ENCODE results near the gene C19orf33. TPM values are rescaled to one million over a fixed set of nuclear protein-coding genes. Genes with fewer than 3 reads are reported as not detected.
A peak's percentile ranks its signal among the peaks of the same experiment; 100 is the strongest.

C19orf33 gene
- total and polyA plus RNA-seq, 2 of the 8 experiments (the other 6 are each of a cell fraction or from before 2014, with no cell fraction given) = 6.0 to 36.0 TPM

GRCh38 chr19:38255383-38256014, 48.6 kb upstream of the C19orf33 start:
- Histone ChIP-seq H3K18ac (ENCODE audit: extremely low read depth, low read length) (peak overlapping the region; percentile 24; the same call in 1 of the 2 replicates), H2BK15ac (ENCODE audit: low read length) (peak overlapping the region; percentile 92; the same call in 1 of the 2 replicates), H3K9me3 (ENCODE audit: insufficient read depth in 2 of 2, low read depth in 1 of 2, low read length in 1 of 2) (no peaks in the 10 kb centered on the region), H3K14ac (ENCODE audit: insufficient read length) (no peak overlapping the region), H4K91ac (replicated peaks; ENCODE audit: insufficient read length, low read length) (peak overlapping the region; percentile 10), H2BK5ac (ENCODE audit: low read depth, low read length) (peak overlapping the region; percentile 44; the same call in 1 of the 2 replicates), H3K27me3 (replicated peaks in 1 of 4; ENCODE audit: control insufficient read depth in 3 of 4, extremely low read depth in 1 of 4, insufficient read depth in 3 of 4, low read length in 3 of 4) (peaks cover 0 to 16% (median 12%) of the 10 kb centered on the region in 4 experiments; a peak in 4 of 7 replicates), H2AFZ (ENCODE audit: low read length) (0 out of 2 replicates have a peak overlapping the region, but pooled peaks have one; percentile 34), H3K4me2 (ENCODE audit: insufficient read depth in 1 of 2, low read depth in 2 of 2, low read length in 2 of 2) (peak overlapping the region; percentile 71 to 78), H2BK12ac (ENCODE audit: low read depth, low read length) (peak overlapping the region; percentile 39; the same call in 1 of the 2 replicates), H3K36me3 (ENCODE audit: control insufficient read depth in 2 of 4, insufficient read depth in 4 of 4, low read length in 3 of 4) (no peaks in the 10 kb centered on the region), H3K23ac (ENCODE audit: insufficient read length) (no peak overlapping the region), H3K27ac (ENCODE audit: low read depth, low read length) (no peak overlapping the region), H3K56ac (replicated peaks; ENCODE audit: insufficient read length, low read depth, low read length) (no peak overlapping the region), H4K5ac (ENCODE audit: insufficient read length, low read depth, low read length) (no peak overlapping the region), H3K4me1 (replicated peaks in 1 of 4; ENCODE audit: control insufficient read depth in 3 of 4, insufficient read depth in 4 of 4, low read length in 3 of 4) (peaks cover 9 to 37% (median 23%) of the 10 kb centered on the region in 4 experiments), H2AK5ac (ENCODE audit: low read depth, low read length) (0 out of 2 replicates have a peak overlapping the region, but pooled peaks have one; percentile 65), H3K23me2 (ENCODE audit: low read depth, low read length) (peaks cover 8% of the 10 kb centered on the region; the same call in 1 of the 2 replicates), H4K20me1 (replicated peaks in 1 of 2; ENCODE audit: control insufficient read depth in 1 of 2, insufficient read depth in 2 of 2, low read length in 2 of 2) (peaks cover 0 to 2% of the 10 kb centered on the region in 2 experiments), H3K4ac (replicated peaks; ENCODE audit: insufficient read length, low read depth, low read length) (peak overlapping the region; percentile 91), H3K79me1 (ENCODE audit: low read depth, low read length) (0 out of 2 replicates have a peak, but pooled peaks cover 2% of the 10 kb centered on the region), H3K4me3 (ENCODE audit: extremely low read depth in 1 of 4, insufficient read depth in 2 of 4, low read depth in 3 of 4, low read length in 4 of 4) (peak overlapping the region; percentile 48 to 63 (median 51)), H2BK120ac (replicated peaks; ENCODE audit: low read depth, low read length) (peak overlapping the region; percentile 54), H3K9ac (replicated peaks in 1 of 4; ENCODE audit: extremely low read depth in 1 of 4, low read depth in 3 of 4, low read length in 3 of 4) (no peak overlapping the region; a peak in 1 of 7 replicates), H2BK20ac (ENCODE audit: low read length) (0 out of 2 replicates have a peak overlapping the region, but pooled peaks have one; percentile 48), H3K79me2 (ENCODE audit: control insufficient read depth in 1 of 2, insufficient read depth in 2 of 2, low read length in 2 of 2) (no peaks in the 10 kb centered on the region), H4K8ac (ENCODE audit: extremely low read depth, insufficient read depth, low read length) (peak overlapping the region; percentile 46; the same call in 1 of the 2 replicates)
- no peak for DNase-seq (ENCODE audit: low read depth in 1 of 2, low spot score in 2 of 2)
- ChIA-PET POLR2A (ENCODE audit: partially characterized antibody) (interaction anchor here (1.1 to 3.6 kb wide), 7 partner anchors 8 to 63 kb away, joined by 3 to 20 read pairs (median 9); partner anchors contain the start of genes C19orf33 and SPINT2), CTCF (ENCODE audit: partially characterized antibody) (interaction anchor here (0.6 to 10.2 kb wide), 17 partner anchors 11 to 337 kb away, joined by 3 to 124 read pairs (median 4); partner anchors contain the start of genes C19orf33 and GGN)
- 72% methylated on average over 16 of the region's 17 CpGs; no CpG with 5 or more reads in 1 of the 2 experiments for WGBS, 2 experiments (ENCODE audit: extremely low coverage in 1 of 2, insufficient coverage in 1 of 2, insufficient read length in 1 of 2, insufficient replicate concordance in 2 of 2, low coverage in 1 of 2, low lambda C conversion rate in 2 of 2, missing lambda C conversion rate in 1 of 2)
- FAIRE-seq = no peak
- TF ChIP-seq, protein P1, sequence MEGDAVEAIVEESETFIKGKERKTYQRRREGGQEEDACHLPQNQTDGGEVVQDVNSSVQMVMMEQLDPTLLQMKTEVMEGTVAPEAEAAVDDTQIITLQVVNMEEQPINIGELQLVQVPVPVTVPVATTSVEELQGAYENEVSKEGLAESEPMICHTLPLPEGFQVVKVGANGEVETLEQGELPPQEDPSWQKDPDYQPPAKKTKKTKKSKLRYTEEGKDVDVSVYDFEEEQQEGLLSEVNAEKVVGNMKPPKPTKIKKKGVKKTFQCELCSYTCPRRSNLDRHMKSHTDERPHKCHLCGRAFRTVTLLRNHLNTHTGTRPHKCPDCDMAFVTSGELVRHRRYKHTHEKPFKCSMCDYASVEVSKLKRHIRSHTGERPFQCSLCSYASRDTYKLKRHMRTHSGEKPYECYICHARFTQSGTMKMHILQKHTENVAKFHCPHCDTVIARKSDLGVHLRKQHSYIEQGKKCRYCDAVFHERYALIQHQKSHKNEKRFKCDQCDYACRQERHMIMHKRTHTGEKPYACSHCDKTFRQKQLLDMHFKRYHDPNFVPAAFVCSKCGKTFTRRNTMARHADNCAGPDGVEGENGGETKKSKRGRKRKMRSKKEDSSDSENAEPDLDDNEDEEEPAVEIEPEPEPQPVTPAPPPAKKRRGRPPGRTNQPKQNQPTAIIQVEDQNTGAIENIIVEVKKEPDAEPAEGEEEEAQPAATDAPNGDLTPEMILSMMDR (IDR thresholded peaks at IDR 0.05; ENCODE audit: control extremely low read depth in 1 of 3, insufficient read depth in 1 of 3, low read depth in 1 of 3, low read length in 3 of 3) = 0 out of 4 replicates have a peak, but pooled peaks of 1 of the 3 experiments have one; percentile 6
- TF ChIP-seq SUZ12 (IDR thresholded peaks at IDR 0.05; ENCODE audit: low read length) (0 out of 2 replicates have a peak, but pooled peaks have one; percentile 14), JUN (IDR thresholded peaks at IDR 0.05; ENCODE audit: low read depth, low read length) (no peak)

Measured in H1 (cell line).